Skeletal muscle cell (primary cell): Measurements from ENCODE around the gene HLCS.
"Not testable (repeated sequence)": the region's sequence is repeated elsewhere in the genome, so short reads cannot be mapped to it uniquely, and the experiment has no call there.

Experiments used
- DNase-seq: peaks from one replicate; pipeline ENCODE4 v3.0.0-alpha.2; 2010; ENCODE audit warnings: low read depth
- H3K4me3 ChIP-seq: 2 replicates; pipeline ENCODE4 v1.5.1; 2011; ENCODE audit warnings: low read depth, mild to moderate bottlenecking, control low read depth, low read length, moderate library complexity

HLCS gene

GRCh38 chr21:36830100-36830499, 136.4 kb downstream of the HLCS start:
- no peak overlapping the region for H3K4me3 ChIP-seq
- no peak for DNase-seq

- DNase-seq, result no peak
- H3K4me3 ChIP-seq, result no peak overlapping the region
Measured at GRCh38 chr21:36828891-36829515, 137.5 kb downstream of the HLCS start.

GRCh38 chr21:36828208-36828607, 138.3 kb downstream of the HLCS start:
- no peak overlapping the region for H3K4me3 ChIP-seq
- no peak for DNase-seq

- H3K4me3 ChIP-seq, result no peak overlapping the region
- DNase-seq, result no peak
Measured at GRCh38 chr21:36825658-36826057, 140.8 kb downstream of the HLCS start.

GRCh38 chr21:36821032-36821299, 145.5 kb downstream of the HLCS start:
- H3K4me3 ChIP-seq, result no peak overlapping the region
- DNase-seq, result no peak

- H3K4me3 ChIP-seq, result no peak overlapping the region
- DNase-seq, result no peak
Measured at GRCh38 chr21:36820176-36821031, 146.1 kb downstream of the HLCS start.

GRCh38 chr21:36817732-36818450, 148.6 kb downstream of the HLCS start:
- no peak overlapping the region for H3K4me3 ChIP-seq
- no peak for DNase-seq

- no peak overlapping the region for H3K4me3 ChIP-seq
- no peak for DNase-seq
Measured at GRCh38 chr21:36816561-36817130, 149.8 kb downstream of the HLCS start.

- not testable (repeated sequence) for H3K4me3 ChIP-seq, DNase-seq
Measured at GRCh38 chr21:36816026-36816425, 150.4 kb downstream of the HLCS start.

GRCh38 chr21:36815284-36815683, 151.2 kb downstream of the HLCS start:
- H3K4me3 ChIP-seq, result no peak overlapping the region
- no peak for DNase-seq

GRCh38 chr21:36813052-36813451, 153.4 kb downstream of the HLCS start:
- H3K4me3 ChIP-seq, result no peak overlapping the region
- no peak for DNase-seq

GRCh38 chr21:36811762-36812161, 154.7 kb downstream of the HLCS start:
- no peak overlapping the region for H3K4me3 ChIP-seq
- DNase-seq, result no peak

GRCh38 chr21:36810443-36810842, 156.0 kb downstream of the HLCS start:
- no peak for DNase-seq
- no peak overlapping the region for H3K4me3 ChIP-seq

GRCh38 chr21:36807422-36807928, 159.0 kb downstream of the HLCS start:
- no peak for DNase-seq
- no peak overlapping the region for H3K4me3 ChIP-seq

GRCh38 chr21:36806103-36806502, 160.4 kb downstream of the HLCS start:
- no peak for DNase-seq
- no peak overlapping the region for H3K4me3 ChIP-seq

GRCh38 chr21:36804874-36805611, 161.4 kb downstream of the HLCS start:
- DNase-seq, result no peak
- no peak overlapping the region for H3K4me3 ChIP-seq

GRCh38 chr21:36803816-36804439, 162.5 kb downstream of the HLCS start:
- DNase-seq, result no peak
- H3K4me3 ChIP-seq, result no peak overlapping the region

GRCh38 chr21:36803051-36803645, 163.3 kb downstream of the HLCS start:
- no peak overlapping the region for H3K4me3 ChIP-seq
- DNase-seq, result no peak

- no peak for DNase-seq
- H3K4me3 ChIP-seq, result no peak overlapping the region
Measured at GRCh38 chr21:36800734-36801133, 165.7 kb downstream of the HLCS start.
